GM10248 (cell line): Measurements from ENCODE around the gene IGSF9B.

ENCODE experiments used
- CTCF ChIA-PET: fragments of 300-600 bp; sonication (Branson Sonifier 250); formaldehyde crosslinking; extraction: SDS; loops from one replicate; lab custom pipeline; 2021; ENCODE audit warnings: antibody characterized with exemption; lab: Yijun Ruan, JAX
- POLR2A ChIA-PET: fragments of 350-650 bp; sonication (Branson Sonifier 250); formaldehyde crosslinking; extraction: SDS; loops from one replicate; lab custom pipeline; 2020; ENCODE audit warnings: antibody characterized with exemption; lab: Yijun Ruan, JAX
- DNase-seq: peaks from one replicate; pipeline ENCODE4 v3.0.0; 2012; ENCODE audit errors: extremely low spot score
- TF ChIP-seq, protein P1 (sequence below): IDR thresholded peaks from 2 replicates; pipeline ENCODE4 v1.5.1; 2012; ENCODE audit warnings: mild to moderate bottlenecking, low read depth; ENCODE audit errors: extremely low read depth, missing control alignments, control extremely low read depth

The IGSF9B gene

DNA sequence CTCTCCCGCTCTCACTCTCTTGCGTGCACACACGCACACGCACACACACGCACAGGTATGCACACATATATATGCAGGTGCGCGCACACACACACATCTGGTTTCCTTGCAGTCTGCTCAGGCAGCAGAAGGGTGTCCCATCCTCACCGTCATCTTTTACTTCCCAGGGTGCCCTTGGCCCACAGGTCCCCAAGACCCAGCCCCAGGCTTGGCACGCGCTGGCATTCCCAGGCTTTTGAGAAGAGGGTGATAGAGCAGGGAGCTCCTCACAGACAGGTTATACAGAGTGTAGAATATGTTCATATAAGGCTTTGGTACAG, 59.5 kb downstream of the IGSF9B start:
- ChIA-PET CTCF (no interaction called here), POLR2A (no interaction called here)
- TF ChIP-seq, protein P1, sequence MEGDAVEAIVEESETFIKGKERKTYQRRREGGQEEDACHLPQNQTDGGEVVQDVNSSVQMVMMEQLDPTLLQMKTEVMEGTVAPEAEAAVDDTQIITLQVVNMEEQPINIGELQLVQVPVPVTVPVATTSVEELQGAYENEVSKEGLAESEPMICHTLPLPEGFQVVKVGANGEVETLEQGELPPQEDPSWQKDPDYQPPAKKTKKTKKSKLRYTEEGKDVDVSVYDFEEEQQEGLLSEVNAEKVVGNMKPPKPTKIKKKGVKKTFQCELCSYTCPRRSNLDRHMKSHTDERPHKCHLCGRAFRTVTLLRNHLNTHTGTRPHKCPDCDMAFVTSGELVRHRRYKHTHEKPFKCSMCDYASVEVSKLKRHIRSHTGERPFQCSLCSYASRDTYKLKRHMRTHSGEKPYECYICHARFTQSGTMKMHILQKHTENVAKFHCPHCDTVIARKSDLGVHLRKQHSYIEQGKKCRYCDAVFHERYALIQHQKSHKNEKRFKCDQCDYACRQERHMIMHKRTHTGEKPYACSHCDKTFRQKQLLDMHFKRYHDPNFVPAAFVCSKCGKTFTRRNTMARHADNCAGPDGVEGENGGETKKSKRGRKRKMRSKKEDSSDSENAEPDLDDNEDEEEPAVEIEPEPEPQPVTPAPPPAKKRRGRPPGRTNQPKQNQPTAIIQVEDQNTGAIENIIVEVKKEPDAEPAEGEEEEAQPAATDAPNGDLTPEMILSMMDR, result no peak
- DNase-seq, result no peak

DNA sequence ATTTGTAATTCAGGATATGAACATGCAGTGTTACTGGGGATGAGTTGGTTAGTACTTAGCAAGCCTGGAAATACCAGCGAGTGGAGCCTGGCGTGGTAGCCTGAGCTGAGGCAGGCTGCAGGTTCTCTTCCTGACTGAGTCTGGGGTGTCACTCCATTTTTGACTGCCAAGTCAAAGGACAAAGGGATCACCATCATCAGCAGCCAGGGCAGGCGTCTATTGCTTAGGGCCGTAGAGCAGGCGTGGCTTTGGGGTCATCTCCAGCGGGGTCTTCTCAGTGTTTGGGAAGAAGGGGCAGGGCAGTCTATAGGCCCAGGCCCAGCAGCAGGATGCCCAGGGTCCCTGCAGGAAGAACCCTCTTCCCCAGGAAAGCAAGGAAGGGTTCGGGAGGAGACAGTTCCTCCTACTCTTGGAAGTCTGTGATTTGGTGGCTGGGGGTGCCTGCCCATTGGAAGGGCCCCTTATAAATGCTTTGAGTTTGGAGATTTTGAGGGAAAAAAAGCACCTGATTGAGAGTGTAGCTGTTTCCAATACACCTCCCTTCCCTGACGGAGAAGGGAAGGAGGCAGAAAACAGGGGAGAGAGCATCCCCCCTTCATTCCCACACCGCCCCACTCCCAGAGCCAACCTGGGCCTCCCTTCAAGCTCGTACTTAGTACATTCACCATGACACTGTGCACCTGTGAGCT, 60.0 kb downstream of the IGSF9B start:
- TF ChIP-seq, protein P1, result no peak
- CTCF ChIA-PET, result no interaction called here
- DNase-seq, result no peak
- POLR2A ChIA-PET, result no interaction called here

DNA sequence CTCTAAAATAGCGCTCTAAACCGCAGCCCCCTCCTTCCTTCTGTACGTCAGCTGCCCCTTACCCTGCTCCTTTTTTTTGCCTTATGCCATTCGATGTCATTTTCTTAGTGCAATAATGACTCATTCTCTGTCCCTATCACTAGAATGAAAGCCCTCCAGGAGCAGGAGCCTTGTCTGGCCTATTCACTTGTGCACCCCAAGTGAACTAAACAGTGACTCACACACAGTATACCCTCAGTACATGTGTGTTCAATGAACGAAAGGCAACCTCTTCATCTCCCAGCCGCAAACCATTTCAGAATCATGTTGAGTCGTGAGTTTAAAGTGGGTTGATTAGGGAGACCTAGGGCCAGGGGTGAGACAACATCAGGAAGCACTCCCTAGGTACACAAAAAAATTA, 60.7 kb downstream of the IGSF9B start:
- no peak for DNase-seq
- TF ChIP-seq, protein P1, result no peak
- ChIA-PET CTCF (no interaction called here), POLR2A (no interaction called here)

DNA sequence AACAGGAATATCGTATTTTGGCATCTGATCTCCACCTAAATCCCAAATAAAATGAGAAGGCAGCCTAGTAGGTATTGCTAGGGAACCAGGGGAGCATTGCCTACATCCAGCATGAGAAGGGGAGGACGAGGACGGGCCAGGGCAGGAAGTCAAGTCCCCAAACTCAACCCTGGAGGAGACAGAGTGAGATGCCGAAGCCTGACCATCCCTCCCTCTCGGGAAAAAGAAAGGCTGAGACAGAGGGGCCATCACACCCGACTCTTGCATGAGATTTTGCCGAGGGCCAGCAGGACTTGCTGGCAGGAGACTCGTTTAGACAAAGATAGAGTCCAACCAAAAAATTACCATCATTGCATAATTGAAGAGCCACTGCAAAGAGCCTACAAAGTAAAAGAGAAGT, 61.2 kb downstream of the IGSF9B start:
- ChIA-PET CTCF (no interaction called here), POLR2A (no interaction called here)
- TF ChIP-seq, protein P1, result no peak
- no peak for DNase-seq

DNA sequence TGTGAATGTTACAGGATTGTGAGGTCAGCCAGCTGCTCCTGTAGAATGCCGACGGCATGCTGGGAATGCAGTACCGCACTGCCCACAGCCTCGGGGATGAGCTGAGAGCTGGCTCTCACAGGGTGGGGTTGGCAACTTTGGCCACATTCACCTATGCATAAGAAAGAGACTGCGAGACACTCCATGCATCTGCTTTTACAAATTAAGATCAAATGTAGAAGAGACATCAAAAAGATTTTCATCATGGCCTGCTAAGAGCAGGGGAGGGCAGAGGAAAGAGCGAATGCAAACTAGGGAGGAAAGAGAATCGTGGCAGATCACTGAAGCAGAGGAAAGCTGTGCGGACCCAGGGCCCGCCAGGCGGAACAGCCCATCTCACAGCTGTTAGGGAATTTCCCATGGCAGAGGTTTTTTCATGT, 61.7 kb downstream of the IGSF9B start:
- POLR2A ChIA-PET, result no interaction called here
- DNase-seq, result no peak
- TF ChIP-seq, protein P1, result no peak
- CTCF ChIA-PET, result no interaction called here

DNA sequence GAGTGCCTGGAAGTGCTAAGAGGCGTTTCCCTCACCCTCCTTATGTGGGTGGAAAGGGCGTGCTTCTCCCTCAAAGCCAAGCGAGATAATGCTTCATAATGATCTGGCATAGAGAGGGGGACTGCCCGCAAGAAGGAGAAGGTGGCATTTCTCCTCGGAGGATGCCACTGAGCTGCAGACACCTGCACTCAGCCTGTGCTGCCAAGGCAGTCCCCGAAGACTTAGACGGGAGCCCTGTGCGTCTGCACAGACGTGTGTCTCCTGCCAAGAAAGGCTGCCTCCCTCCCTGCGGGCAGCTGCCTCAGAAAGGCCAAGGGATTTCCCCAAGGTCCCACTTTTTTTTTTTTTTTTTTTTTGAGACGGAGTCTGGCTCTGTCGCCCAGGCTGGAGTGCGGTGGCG, 63.4 kb downstream of the IGSF9B start:
- DNase-seq, result no peak
- ChIA-PET POLR2A (no interaction called here), CTCF (no interaction called here)
- TF ChIP-seq, protein P1, result no peak
